GM06990 (cell line): ENCODE measurements around the gene KSR1.

Experiments used
- DNase-seq: peaks from one replicate; pipeline ENCODE4 v3.0.0-alpha.2; 2011; ENCODE audit not compliant: insufficient read length; ENCODE audit errors: extremely low read depth
- H3K27me3 ChIP-seq: replicated peaks from 2 replicates; pipeline ENCODE4 v1.6.0; 2011; ENCODE audit warnings: low read length; ENCODE audit not compliant: control insufficient read depth, insufficient read depth
- H3K36me3 ChIP-seq: 2 replicates; pipeline ENCODE4 v1.5.1; 2011; ENCODE audit warnings: low read length; ENCODE audit not compliant: control insufficient read depth, insufficient read depth
- H3K4me3 ChIP-seq: replicated peaks from 2 replicates; pipeline ENCODE4 v1.5.1; 2011; ENCODE audit warnings: low read depth, mild to moderate bottlenecking, control low read depth, low read length
- CTCF ChIP-seq: IDR thresholded peaks from 2 replicates; pipeline ENCODE4 v1.5.1; 2011; ENCODE audit warnings: low read length, control low read depth, mild to moderate bottlenecking, inconsistent platforms; ENCODE audit not compliant: insufficient read depth, poor library complexity, severe bottlenecking

The KSR1 gene

GRCh38 chr17:27539794-27540317 lies 83.6 kb downstream of the KSR1 start:
- Histone ChIP-seq H3K4me3 (no peak overlapping the region), H3K27me3 (no peaks in the 10 kb centered on the region), H3K36me3 (peaks cover 2% of the 10 kb centered on the region; the same call in 1 of the 2 replicates)
- no peak for TF ChIP-seq CTCF
- no peak for DNase-seq

GRCh38 chr17:27540318-27541101 lies 84.3 kb downstream of the KSR1 start:
- Histone ChIP-seq H3K36me3 (peaks cover 2% of the 10 kb centered on the region; the same call in 1 of the 2 replicates), H3K27me3 (no peaks in the 10 kb centered on the region), H3K4me3 (no peak overlapping the region)
- no peak for TF ChIP-seq CTCF
- no peak for DNase-seq

DNA sequence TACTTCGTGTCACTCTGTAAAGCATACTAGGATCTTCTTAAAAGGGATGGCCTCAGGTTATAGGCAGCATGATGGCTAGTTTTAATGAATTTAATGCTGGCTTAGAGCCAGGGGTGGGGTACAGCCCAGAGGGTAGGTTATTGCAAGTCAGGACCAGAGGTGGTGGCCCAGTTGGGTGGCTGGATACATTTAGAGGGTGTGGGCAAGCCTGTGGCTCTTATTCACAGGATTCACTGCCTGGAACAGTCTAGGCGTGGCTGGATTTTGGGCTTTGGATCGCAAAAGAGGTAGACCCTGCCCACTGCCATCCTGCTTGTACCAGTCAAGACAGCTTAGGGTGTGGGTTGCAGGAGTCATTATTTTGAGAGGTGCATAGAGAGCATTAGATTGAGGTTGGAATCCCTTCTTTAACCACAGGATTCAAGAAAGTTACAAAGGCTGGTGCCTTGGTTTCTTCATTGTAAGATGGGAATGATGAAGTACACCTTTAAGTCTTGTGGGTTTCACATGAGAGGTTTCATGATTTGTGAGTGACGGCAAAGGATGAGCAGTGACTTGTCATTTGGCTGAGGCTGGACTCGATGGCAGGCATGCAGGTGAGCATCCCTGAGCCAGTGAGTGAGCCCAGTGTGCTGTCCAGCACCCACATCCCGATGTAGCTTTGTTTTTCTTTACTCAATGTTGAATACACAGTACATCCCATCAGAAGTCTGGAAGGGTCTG lies 85.2 kb downstream of the KSR1 start:
- TF ChIP-seq CTCF, result no peak

GRCh38 chr17:27542841-27543463 lies 86.7 kb downstream of the KSR1 start:
- no peak for DNase-seq

More for the DNA sequence above, 85.2 kb downstream of the KSR1 start:
- DNase-seq, result no peak
- peaks cover 2% of the 10 kb centered on the region; the same call in 1 of the 2 replicates for H3K36me3 ChIP-seq
- no peak overlapping the region for H3K4me3 ChIP-seq
- no peaks in the 10 kb centered on the region for H3K27me3 ChIP-seq

More at GRCh38 chr17:27542841-27543463, 86.7 kb downstream of the KSR1 start:
- H3K27me3 ChIP-seq, result no peaks in the 10 kb centered on the region
- H3K36me3 ChIP-seq, result peaks cover 2% of the 10 kb centered on the region; the same call in 1 of the 2 replicates
- no peak overlapping the region for H3K4me3 ChIP-seq
- TF ChIP-seq CTCF, result no peak
